Measurements from ENCODE around the gene PFN3.
A peak's percentile ranks its signal among the peaks of the same experiment; 100 is the strongest.
"Not testable (repeated sequence)": the region's sequence is repeated elsewhere in the genome, so short reads cannot be mapped to it uniquely, and the experiment has no call there.

PFN3 gene

DNA sequence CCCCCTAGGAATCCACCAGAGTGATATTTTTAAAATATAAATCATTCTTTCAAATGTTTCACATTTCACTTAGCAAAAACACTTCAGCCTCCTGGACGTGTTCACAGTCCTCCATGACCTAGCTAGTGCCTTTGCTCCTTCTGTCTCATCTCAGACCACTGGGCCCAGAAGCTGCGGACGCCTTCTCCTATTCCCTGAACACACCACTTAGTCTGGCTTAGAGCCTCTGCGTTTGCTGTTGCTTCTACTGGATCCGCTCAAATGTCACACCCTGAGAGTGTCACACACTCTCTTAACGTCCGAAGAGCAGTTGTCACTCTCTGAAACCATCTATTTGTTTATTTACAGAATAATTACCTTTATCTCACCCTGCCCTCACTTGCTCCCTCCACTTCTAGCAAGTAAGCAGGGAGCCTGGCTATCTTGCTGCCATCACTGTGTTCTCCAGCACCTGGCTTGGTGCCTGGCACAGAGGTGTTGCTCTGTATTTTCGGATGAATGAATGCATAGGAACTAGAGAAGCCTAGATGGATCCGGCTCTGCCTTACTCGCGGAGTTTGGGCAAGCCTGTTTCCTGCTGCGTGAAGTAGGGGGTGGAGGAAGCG is 24.8 kb upstream of the PFN3 start:
- no peak for DNase-seq (ENCODE audit: low spot score)

- no peak for DNase-seq (ENCODE audit: low spot score)
These were observed 23.2 kb upstream of the PFN3 start for GRCh38 chr5:177423671-177424070.

DNA sequence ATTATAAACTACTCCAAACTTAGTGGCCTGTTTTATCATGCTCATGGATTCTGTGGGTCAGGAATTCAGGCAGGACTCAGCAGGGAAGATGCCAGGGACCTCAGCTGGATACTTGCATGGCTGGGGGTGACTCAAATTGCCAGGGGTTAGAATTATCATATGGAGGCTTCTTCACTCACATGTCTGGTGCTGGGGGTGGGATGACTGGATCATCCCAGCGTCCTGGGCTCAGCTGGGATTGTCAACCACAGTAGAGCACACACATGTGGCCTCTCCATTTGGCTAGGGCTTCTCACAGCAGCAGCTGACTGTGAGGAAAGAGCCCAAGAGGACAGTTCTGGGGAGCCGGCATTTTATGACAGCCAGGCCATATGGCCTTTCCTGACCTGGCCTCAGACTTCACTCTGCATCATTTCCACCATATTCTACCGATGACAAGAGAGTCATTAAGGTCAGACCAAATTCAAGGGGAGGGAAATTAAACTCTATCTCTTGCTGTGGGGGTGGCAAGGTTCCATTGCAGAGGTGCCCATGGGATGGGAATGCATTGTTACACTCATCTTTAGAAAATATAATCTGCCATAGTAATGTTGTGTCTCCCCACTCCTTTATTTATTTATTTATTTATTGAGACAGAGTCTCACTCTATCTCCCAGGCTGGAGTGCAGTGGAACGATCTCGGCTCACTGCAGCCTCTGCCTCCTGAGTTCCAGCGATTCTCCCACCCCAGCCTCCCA is 20.8 kb upstream of the PFN3 start:
- DNase-seq (ENCODE audit: low spot score): no peak

DNA sequence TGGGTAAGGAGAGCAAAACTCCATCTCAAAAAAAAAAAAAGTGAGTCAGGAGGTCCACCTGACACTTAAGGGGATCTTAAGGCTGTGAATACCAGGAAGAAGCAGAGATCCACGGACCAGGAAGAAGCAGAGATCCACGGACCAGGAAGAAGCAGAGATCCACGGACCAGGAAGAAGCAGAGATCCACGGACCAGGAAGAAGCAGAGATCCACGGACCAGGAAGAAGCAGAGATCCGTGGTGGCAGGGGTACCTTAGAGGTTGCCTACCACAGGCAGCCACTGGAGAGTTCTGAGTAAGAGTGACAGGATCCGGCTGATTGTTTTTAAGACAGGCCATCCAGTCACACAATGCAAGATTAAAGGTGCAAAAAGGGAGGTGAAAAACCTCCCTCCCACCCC is 20.0 kb upstream of the PFN3 start:
- DNase-seq (ENCODE audit: low spot score): not testable (repeated sequence)

- no peak for DNase-seq (ENCODE audit: low spot score)
These were observed 18.6 kb upstream of the PFN3 start for GRCh38 chr5:177419046-177419445.

DNA sequence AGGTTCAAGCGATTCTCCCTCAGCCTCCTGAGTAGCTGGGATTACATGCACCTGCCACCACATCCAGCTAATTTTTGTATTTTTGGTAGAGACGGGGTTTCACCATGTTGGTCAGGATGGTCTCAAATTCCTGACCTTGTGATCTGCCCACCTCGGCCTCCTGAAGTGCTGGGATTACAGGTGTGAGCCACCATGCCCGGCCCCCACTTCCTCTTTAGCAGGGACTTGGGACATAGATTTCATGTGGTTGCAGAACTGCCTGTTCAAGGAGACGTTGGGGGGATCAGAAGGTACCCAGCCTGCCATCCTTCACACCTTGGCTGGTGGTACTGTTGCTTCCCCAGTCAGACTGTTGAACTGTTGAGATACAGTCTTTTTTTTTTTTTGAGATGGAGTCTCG is 16.6 kb upstream of the PFN3 start:
- not testable (repeated sequence) for DNase-seq (ENCODE audit: low spot score)

DNA sequence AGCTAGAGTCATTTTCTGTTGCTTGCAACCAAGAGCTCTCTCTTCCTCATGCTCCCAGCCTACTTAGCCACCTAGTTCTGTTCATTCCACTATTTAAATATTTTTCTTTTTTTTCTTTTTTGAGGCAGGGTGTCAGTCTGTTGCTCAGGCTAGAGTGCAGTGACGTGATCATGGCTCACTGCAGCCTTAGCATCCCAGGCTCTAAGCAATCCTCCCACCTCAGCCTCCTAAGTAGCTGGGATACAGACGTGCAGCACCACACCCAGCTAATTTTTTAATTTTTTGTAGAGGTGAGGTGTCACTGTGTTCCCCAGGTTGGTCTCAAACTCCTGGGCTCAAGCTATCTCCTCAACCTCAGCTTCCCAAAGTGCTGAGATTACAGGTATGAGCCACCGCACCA is 14.0 kb upstream of the PFN3 start:
- DNase-seq (ENCODE audit: low spot score): no peak

- DNase-seq (ENCODE audit: low spot score): peak; percentile 47
These were observed 12.3 kb upstream of the PFN3 start for GRCh38 chr5:177412603-177413233.

GRCh38 chr5:177410575-177410974 is 10.1 kb upstream of the PFN3 start:
- DNase-seq (ENCODE audit: low spot score): no peak

GRCh38 chr5:177409043-177409801 is 8.8 kb upstream of the PFN3 start, which contains the start of gene F12:
TSS of gene F12 (minus strand) at chr5:177409564. CDS start at chr5:177409527, 37 bp downstream.
- no peak for DNase-seq (ENCODE audit: low spot score)

GRCh38 chr5:177405805-177406204 is 5.3 kb upstream of the PFN3 start:
- peak; percentile 42 for DNase-seq (ENCODE audit: low spot score)

DNA sequence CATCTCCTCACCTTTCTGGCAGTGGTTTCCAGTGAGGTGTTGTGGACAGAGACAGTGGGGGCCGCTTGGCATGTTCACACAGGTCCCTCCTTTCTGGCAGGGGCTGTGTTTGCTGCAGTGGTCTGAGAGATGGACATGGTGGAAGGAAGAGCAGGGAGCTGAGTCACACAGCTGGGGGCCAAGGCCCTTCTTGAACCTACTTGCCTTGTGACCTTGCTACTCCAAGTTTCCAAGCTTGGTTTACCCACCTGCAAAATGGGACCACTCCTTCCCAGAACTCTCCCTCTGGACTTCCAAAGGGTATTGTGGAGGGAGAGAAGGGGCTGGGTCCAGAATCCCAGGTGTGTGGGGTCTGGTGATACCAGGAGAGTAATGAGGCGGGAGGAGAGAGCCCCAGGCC is 4.9 kb upstream of the PFN3 start:
- DNase-seq (ENCODE audit: low spot score): no peak

DNA sequence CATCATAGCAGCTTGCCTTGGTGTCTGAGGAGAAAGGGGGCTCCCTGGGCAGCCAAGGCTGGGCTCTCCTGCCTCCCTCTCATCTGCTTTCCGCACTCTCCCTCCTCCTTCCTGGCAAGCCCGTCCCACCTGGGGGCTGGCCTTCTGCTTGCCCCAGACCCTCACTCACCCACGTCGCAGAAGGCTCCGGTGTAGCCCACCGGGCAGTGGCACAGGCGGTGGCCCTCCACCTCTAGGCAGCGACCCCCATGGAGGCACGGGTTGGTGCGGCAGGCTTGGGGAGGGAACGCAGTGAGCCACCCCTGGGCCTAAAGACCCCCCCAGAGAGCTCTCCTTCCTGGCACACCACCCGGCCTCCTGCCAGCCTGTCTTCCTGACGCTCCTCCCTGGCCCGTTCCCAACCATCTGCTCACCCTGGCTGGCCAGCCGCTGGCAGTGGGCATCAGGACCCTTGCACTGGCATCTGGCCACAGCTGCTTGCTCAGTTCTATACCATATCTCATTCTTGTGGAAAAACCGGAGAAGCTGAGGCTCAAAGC is 4.2 kb upstream of the PFN3 start:
- DNase-seq (ENCODE audit: low spot score): no peak

DNA sequence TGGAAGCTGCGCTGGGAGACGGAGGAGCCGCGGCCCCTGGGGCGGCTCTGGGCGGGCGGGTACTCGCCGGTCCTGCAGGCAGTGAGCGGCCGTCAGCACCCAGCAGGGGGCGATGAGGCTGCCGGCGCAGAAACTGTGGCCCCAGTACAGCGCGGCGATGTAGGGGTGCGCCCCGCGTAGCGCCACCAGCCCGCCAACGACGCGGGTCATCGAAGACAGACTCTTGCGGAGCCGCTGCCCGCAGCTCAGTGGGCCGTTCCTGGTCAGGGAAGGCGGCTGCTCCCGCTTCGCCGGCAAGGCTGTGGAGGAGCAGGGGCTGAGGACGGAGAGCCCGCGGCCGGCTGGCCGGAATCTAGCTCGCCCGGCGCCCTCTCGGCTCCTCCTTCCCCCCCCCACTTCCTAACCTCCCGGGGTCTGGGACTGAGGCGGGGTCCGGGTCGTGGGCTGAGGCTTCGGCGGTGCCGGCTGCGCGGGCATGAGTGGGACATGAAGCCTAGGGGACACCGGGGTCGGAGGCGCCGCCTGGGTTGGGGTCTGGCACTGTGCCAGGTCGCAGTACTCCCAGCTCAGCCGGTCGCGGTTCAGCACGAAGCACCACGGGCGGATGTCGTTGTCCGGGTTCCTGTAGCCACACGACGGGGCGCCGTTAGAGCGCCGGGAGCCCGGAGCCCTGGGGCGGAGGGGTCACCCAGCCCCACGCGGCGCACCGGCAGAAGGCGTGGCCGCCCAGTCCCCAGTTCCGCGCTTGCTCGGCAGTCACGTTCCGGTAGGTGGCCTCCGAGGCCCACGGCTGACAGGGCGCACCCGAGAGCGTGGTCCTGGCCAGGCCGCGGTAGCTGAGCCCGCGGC is 3.6 kb upstream of the PFN3 start:
- peak; percentile 78 for DNase-seq (ENCODE audit: low spot score)

DNA sequence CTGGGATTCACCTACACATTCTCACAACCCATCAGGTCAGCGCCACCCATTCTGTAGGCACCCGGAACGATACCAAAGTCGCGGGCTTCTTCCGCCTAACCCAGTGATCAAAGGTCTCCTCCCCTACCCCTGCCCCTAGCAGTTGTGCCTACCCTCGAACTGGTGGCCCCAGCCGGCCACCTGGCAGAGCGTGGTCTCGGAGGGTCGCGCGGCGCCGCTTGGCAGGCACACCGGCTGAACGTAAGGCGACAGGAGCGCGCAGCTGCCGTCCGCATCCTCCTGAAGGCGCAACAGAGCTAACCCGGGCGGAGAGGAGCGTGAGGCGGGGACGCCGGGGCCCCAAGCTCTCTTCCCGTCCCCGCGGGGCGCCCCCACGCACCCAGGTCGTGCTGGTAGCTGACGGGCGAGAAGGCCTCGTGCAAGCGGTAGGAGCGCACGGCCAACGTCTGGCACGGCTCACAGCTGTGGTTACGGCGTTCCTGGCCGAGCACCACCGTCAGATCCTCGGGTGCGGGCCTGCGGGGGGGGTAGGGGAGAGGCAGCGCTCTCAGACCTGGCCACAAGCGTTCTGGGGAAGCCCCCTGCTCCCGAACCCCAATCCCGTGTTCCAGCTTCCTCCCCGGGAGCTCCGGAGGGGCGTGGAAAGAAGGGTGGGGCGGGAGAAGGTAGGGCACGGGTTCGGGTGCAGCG is 2.8 kb upstream of the PFN3 start:
- no peak for DNase-seq (ENCODE audit: low spot score)

- DNase-seq (ENCODE audit: low spot score): no peak
These were observed 2.0 kb upstream of the PFN3 start for GRCh38 chr5:177402271-177403043.

- DNase-seq (ENCODE audit: low spot score): no peak
These were observed 2.5 kb downstream of the PFN3 start for GRCh38 chr5:177397875-177398390.

GRCh38 chr5:177396807-177397206 is 3.7 kb downstream of the PFN3 start:
- no peak for DNase-seq (ENCODE audit: low spot score)

DNA sequence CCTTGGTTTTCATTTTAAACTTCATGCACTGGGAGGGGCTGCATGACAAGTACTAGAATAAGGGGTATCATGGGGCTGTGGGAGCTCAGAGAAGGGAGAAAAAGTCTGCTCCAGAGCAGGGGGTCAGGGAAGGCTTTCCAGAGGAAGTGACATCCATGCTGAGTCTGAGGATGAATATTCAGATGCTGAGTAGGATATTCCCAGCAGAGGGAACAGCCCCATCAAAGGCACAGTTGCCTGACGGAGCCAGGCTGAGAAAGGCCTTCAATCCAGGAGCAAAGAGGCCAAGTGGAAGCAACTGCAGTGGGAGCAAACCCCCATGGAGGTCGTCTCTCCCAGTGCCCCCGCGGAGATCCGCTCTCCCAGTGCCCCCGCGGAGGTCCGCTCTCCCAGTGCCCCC is 4.4 kb downstream of the PFN3 start:
- no peak for DNase-seq (ENCODE audit: low spot score)

- no peak for DNase-seq (ENCODE audit: low spot score)
These were observed 6.5 kb downstream of the PFN3 start for GRCh38 chr5:177393990-177394389.
